NCI-H146 treated with DMSO at 0.1 percent for 48 hours (cell line): Measurements from ENCODE around the gene UBE2D3.
"Not testable (repeated sequence)": the region's sequence is repeated elsewhere in the genome, so short reads cannot be mapped to it uniquely, and the experiment has no call there.

Experiments
- DNase-seq: peaks from one replicate; lab custom pipeline; 2025; ENCODE audit not compliant: unreplicated experiment; lab: John Stamatoyannopoulos, UW

The UBE2D3 gene

GRCh38 chr4:102826890-102827673 lies at the start of gene UBE2D3:
Gene UBE2D3 (minus strand): TSS chr4:102827551. CDS start chr4:102826508, 1,043 bp downstream.
- peak; percentile 47 for DNase-seq

GRCh38 chr4:102871772-102872171 lies 44.4 kb upstream of the UBE2D3 start:
- DNase-seq = no peak

GRCh38 chr4:102869569-102870197 lies 42.3 kb upstream of the UBE2D3 start:
- DNase-seq = no peak

- peak; percentile 43 for DNase-seq
Observed at GRCh38 chr4:102868781-102869568, 41.6 kb upstream of the UBE2D3 start, which contains the start of gene CISD2. Gene CISD2 (plus strand): TSS chr4:102868992. CDS start chr4:102869085, 93 bp downstream.

GRCh38 chr4:102868153-102868780 lies 40.9 kb upstream of the UBE2D3 start:
- no peak for DNase-seq

GRCh38 chr4:102867278-102868152 lies 40.2 kb upstream of the UBE2D3 start:
- DNase-seq = no peak

- DNase-seq = not testable (repeated sequence)
Observed at GRCh38 chr4:102865327-102865726, 38.0 kb upstream of the UBE2D3 start.

GRCh38 chr4:102862747-102863146 lies 35.4 kb upstream of the UBE2D3 start:
- DNase-seq = no peak

GRCh38 chr4:102862016-102862415 lies 34.7 kb upstream of the UBE2D3 start:
- DNase-seq = no peak

- no peak for DNase-seq
Observed at GRCh38 chr4:102860611-102861324, 33.4 kb upstream of the UBE2D3 start.

GRCh38 chr4:102858828-102859464 lies 31.6 kb upstream of the UBE2D3 start:
- no peak for DNase-seq

- DNase-seq = no peak
Observed at GRCh38 chr4:102850370-102850769, 23.0 kb upstream of the UBE2D3 start.

- no peak for DNase-seq
Observed at GRCh38 chr4:102849579-102850104, 22.3 kb upstream of the UBE2D3 start.

- no peak for DNase-seq
Observed at GRCh38 chr4:102847687-102848086, 20.3 kb upstream of the UBE2D3 start.

- DNase-seq = no peak
Observed at GRCh38 chr4:102843938-102844337, 16.6 kb upstream of the UBE2D3 start.

GRCh38 chr4:102843273-102843672 lies 15.9 kb upstream of the UBE2D3 start:
- no peak for DNase-seq

GRCh38 chr4:102842367-102842766 lies 15.0 kb upstream of the UBE2D3 start:
- DNase-seq = no peak

GRCh38 chr4:102836596-102836995 lies 9.2 kb upstream of the UBE2D3 start:
- no peak for DNase-seq

- DNase-seq = no peak
Observed at GRCh38 chr4:102832667-102833066, 5.3 kb upstream of the UBE2D3 start.
